ENCODE data around the gene NRCAM.

GRCh38 chr7:108467391-108467790 is 11.2 kb upstream of the NRCAM start:
- TF ChIP-seq, protein P1, sequence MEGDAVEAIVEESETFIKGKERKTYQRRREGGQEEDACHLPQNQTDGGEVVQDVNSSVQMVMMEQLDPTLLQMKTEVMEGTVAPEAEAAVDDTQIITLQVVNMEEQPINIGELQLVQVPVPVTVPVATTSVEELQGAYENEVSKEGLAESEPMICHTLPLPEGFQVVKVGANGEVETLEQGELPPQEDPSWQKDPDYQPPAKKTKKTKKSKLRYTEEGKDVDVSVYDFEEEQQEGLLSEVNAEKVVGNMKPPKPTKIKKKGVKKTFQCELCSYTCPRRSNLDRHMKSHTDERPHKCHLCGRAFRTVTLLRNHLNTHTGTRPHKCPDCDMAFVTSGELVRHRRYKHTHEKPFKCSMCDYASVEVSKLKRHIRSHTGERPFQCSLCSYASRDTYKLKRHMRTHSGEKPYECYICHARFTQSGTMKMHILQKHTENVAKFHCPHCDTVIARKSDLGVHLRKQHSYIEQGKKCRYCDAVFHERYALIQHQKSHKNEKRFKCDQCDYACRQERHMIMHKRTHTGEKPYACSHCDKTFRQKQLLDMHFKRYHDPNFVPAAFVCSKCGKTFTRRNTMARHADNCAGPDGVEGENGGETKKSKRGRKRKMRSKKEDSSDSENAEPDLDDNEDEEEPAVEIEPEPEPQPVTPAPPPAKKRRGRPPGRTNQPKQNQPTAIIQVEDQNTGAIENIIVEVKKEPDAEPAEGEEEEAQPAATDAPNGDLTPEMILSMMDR (IDR thresholded peaks at IDR 0.05): no peak
- no peak for TF ChIP-seq POLR2A (IDR thresholded peaks at IDR 0.05)

Measured in lower leg skin (tissue), 3 donors.